Ectodermal cell (in vitro differentiated cells): ENCODE results near the gene FTCD.

Source experiments
- H3K27ac ChIP-seq: 2 replicates; pipeline ENCODE4 v1.7.0; 2013; ENCODE audit warnings: mild to moderate bottlenecking, low read depth, low read length; ENCODE audit not compliant: insufficient read depth, poor library complexity, severe bottlenecking
- H3K27me3 ChIP-seq: 2 replicates; pipeline ENCODE4 v1.7.0; 2013; ENCODE audit warnings: mild to moderate bottlenecking, low read length; ENCODE audit not compliant: insufficient read depth, control insufficient read depth, poor library complexity, severe bottlenecking
- H3K36me3 ChIP-seq: one replicate; pipeline ENCODE4 v1.7.0; 2013; ENCODE audit warnings: low read length; ENCODE audit not compliant: control insufficient read depth, insufficient read depth
- H3K4me1 ChIP-seq: one replicate; pipeline ENCODE4 v1.7.0; 2013; ENCODE audit warnings: low read length; ENCODE audit not compliant: control insufficient read depth, insufficient read depth
- H3K4me3 ChIP-seq: 2 replicates; pipeline ENCODE4 v1.7.0; 2013; ENCODE audit warnings: low read depth, low read length, control low read depth; ENCODE audit not compliant: insufficient read depth
- H3K9me3 ChIP-seq: 2 replicates; pipeline ENCODE4 v1.7.0; 2013; ENCODE audit warnings: mild to moderate bottlenecking, low read length, moderate library complexity; ENCODE audit not compliant: control insufficient read depth
- WGBS, 2 experiments: methylation state at CpG; one replicate each; pipeline ENCODE4 v1.1.7; 2013; ENCODE audit warnings: missing lambda C conversion rate in 2 of 2; 5-methylcytosine and 5-hydroxymethylcytosine counted together

FTCD gene

GRCh38 chr21:46095083-46095719 lies 60.2 kb downstream of the FTCD start:
- no peaks in the 10 kb centered on the region for H3K4me1 ChIP-seq
- 86% methylated on average over 16 of the region's 16 CpGs for WGBS, 2 experiments
- H3K27me3 ChIP-seq = peaks cover 32% of the 10 kb centered on the region
- H3K9me3 ChIP-seq = no peaks in the 10 kb centered on the region
- H3K4me3 ChIP-seq = no peak overlapping the region
- H3K27ac ChIP-seq = no peak overlapping the region
- no peaks in the 10 kb centered on the region for H3K36me3 ChIP-seq

- Histone ChIP-seq H3K9me3 (no peaks in the 10 kb centered on the region), H3K27me3 (peaks cover 25% of the 10 kb centered on the region), H3K27ac (no peak overlapping the region), H3K4me3 (no peak overlapping the region), H3K36me3 (no peaks in the 10 kb centered on the region), H3K4me1 (no peaks in the 10 kb centered on the region)
- WGBS, 2 experiments = 88 to 90% methylated on average over 14 of the region's 14 CpGs
These were observed 60.8 kb downstream of the FTCD start for GRCh38 chr21:46094401-46095082.

- Histone ChIP-seq H3K27ac (no peak overlapping the region), H3K4me1 (no peaks in the 10 kb centered on the region), H3K9me3 (no peaks in the 10 kb centered on the region), H3K4me3 (no peak overlapping the region), H3K36me3 (no peaks in the 10 kb centered on the region), H3K27me3 (peaks cover 18% of the 10 kb centered on the region)
- WGBS, 2 experiments = 89% methylated on average over 11 of the region's 11 CpGs
These were observed 61.5 kb downstream of the FTCD start for GRCh38 chr21:46093668-46094400.

GRCh38 chr21:46092811-46093667 lies 62.3 kb downstream of the FTCD start:
- H3K9me3 ChIP-seq = no peaks in the 10 kb centered on the region
- H3K27ac ChIP-seq = no peak overlapping the region
- no peak overlapping the region for H3K4me3 ChIP-seq
- H3K4me1 ChIP-seq = no peaks in the 10 kb centered on the region
- 90 to 91% methylated on average over 11 of the region's 11 CpGs for WGBS, 2 experiments
- no peaks in the 10 kb centered on the region for H3K36me3 ChIP-seq
- peaks cover 10% of the 10 kb centered on the region for H3K27me3 ChIP-seq

GRCh38 chr21:46092026-46092764 lies 63.2 kb downstream of the FTCD start:
- no peaks in the 10 kb centered on the region for H3K4me1 ChIP-seq
- WGBS, 2 experiments = 95% methylated on average over 23 of the region's 23 CpGs
- H3K27me3 ChIP-seq = peaks cover 3% of the 10 kb centered on the region
- no peak overlapping the region for H3K27ac ChIP-seq
- H3K36me3 ChIP-seq = no peaks in the 10 kb centered on the region
- H3K9me3 ChIP-seq = no peaks in the 10 kb centered on the region
- no peak overlapping the region for H3K4me3 ChIP-seq

- WGBS, 2 experiments = 92 to 96% methylated on average over 6 to 8 of the region's 8 CpGs
- H3K9me3 ChIP-seq = no peaks in the 10 kb centered on the region
- no peak overlapping the region for H3K27ac ChIP-seq
- H3K4me1 ChIP-seq = no peaks in the 10 kb centered on the region
- no peaks in the 10 kb centered on the region for H3K27me3 ChIP-seq
- H3K4me3 ChIP-seq = no peak overlapping the region
- H3K36me3 ChIP-seq = no peaks in the 10 kb centered on the region
These were observed 63.8 kb downstream of the FTCD start for GRCh38 chr21:46091631-46092025.

GRCh38 chr21:46091118-46091517 lies 64.3 kb downstream of the FTCD start:
- 84 to 86% methylated on average over 4 of the region's 4 CpGs for WGBS, 2 experiments
- no peak overlapping the region for H3K4me3 ChIP-seq
- H3K9me3 ChIP-seq = no peaks in the 10 kb centered on the region
- H3K4me1 ChIP-seq = no peaks in the 10 kb centered on the region
- H3K27ac ChIP-seq = no peak overlapping the region
- H3K27me3 ChIP-seq = no peaks in the 10 kb centered on the region
- no peaks in the 10 kb centered on the region for H3K36me3 ChIP-seq

GRCh38 chr21:46089285-46089684 lies 66.1 kb downstream of the FTCD start:
- Histone ChIP-seq H3K4me3 (no peak overlapping the region), H3K4me1 (no peaks in the 10 kb centered on the region), H3K9me3 (no peaks in the 10 kb centered on the region), H3K27me3 (no peaks in the 10 kb centered on the region), H3K27ac (no peak overlapping the region), H3K36me3 (no peaks in the 10 kb centered on the region)
- WGBS, 2 experiments = 87 to 90% methylated on average over 5 of the region's 5 CpGs

- Histone ChIP-seq H3K36me3 (no peaks in the 10 kb centered on the region), H3K4me3 (no peak overlapping the region), H3K9me3 (no peaks in the 10 kb centered on the region), H3K27ac (no peak overlapping the region), H3K4me1 (peaks cover 5% of the 10 kb centered on the region), H3K27me3 (no peaks in the 10 kb centered on the region)
- 88% methylated on average over 2 of the region's 2 CpGs for WGBS, 2 experiments
These were observed 67.2 kb downstream of the FTCD start for GRCh38 chr21:46088189-46088588.
